Mucosa of descending colon (tissue), 3 donors: ENCODE measurements around the gene FBN1. TPM values are rescaled to one million over a fixed set of nuclear protein-coding genes. Genes with fewer than 3 reads are reported as not detected.

ENCODE experiments used
- ATAC-seq: fragments of 200-7000 bp; cut with Tn5 transposase; one replicate; pipeline ENCODE4 v1.9.1; 2020; ENCODE audit warnings: mild to moderate bottlenecking, moderate library complexity
- DNase-seq, 3 donors: peaks; one replicate each; pipeline ENCODE4 v3.0.0-alpha.2; 2020
- H3K36me3 ChIP-seq: fragments of 200-600 bp; one replicate; pipeline ENCODE4 v1.8.0; 2021; ENCODE audit warnings: low read depth, mild to moderate bottlenecking
- H3K4me1 ChIP-seq: fragments of 200-600 bp; one replicate; pipeline ENCODE4 v1.8.0; 2021; ENCODE audit warnings: low read depth, mild to moderate bottlenecking
- H3K4me3 ChIP-seq: fragments of 200-600 bp; one replicate; pipeline ENCODE4 v1.8.0; 2021; ENCODE audit warnings: mild to moderate bottlenecking
- H3K9me3 ChIP-seq: fragments of 200-600 bp; one replicate; pipeline ENCODE4 v1.8.0; 2021; ENCODE audit warnings: mild to moderate bottlenecking
- CTCF ChIP-seq: fragments of 200-600 bp; IDR thresholded peaks from one replicate; pipeline ENCODE4 v1.8.0; 2022; ENCODE audit warnings: antibody characterized with exemption, mild to moderate bottlenecking
- intact Hi-C, 2 donors: fragments of 100-400 bp; cut with DNase I in 1 of 2; cut with micrococcal nuclease in 1 of 2; formaldehyde crosslinking; loops; one replicate each; pipeline versions ENCODE4 v1.11.0 to v1.11.1; 2022; cut with DNase I, micrococcal nuclease
- total RNA-seq, 3 donors: library from RNA; stranded (reverse); fragmentation: NEBNext Ultra II Directional in 2 of 3; extraction: Animal tissue kit (Norgen Biotek cat#: 25700) in 2 of 3; gene quantifications; one replicate each; pipeline versions ENCODE4 v1.2.1 to v1.2.4, GENCODE V29; 2021 to 2023
- donor health status: DM: no; HTN: no; CAD: no; lungs with moderate emphysema.
- donor health status: DM: no; HTN: no; CAD: no.
- donor health status: DM: no; HTN: yes; CAD: no.

Gene FBN1
- total RNA-seq, 3 donors from 2014 or later: 9.3 to 47.9 (median 35.9) TPM

GRCh38 chr15:48533982-48534381 is 111.5 kb downstream of the FBN1 start:
- Histone ChIP-seq H3K36me3 (no peaks in the 10 kb centered on the region), H3K4me1 (no peaks in the 10 kb centered on the region), H3K4me3 (no peak overlapping the region), H3K9me3 (no peaks in the 10 kb centered on the region)
- no peak for TF ChIP-seq CTCF
- intact Hi-C loops: no loop called here
- ATAC-seq (no peak), DNase-seq (no peak)

GRCh38 chr15:48532946-48533345 is 112.6 kb downstream of the FBN1 start:
- no peaks in the 10 kb centered on the region for H3K4me1 ChIP-seq
- H3K9me3 ChIP-seq: no peaks in the 10 kb centered on the region
- H3K36me3 ChIP-seq: no peaks in the 10 kb centered on the region
- no peak for TF ChIP-seq CTCF
- ATAC-seq (no peak), DNase-seq (no peak)
- intact Hi-C loops: no loop called here
- no peak overlapping the region for H3K4me3 ChIP-seq

GRCh38 chr15:48530528-48530927 is 115.0 kb downstream of the FBN1 start:
- DNase-seq (no peak), ATAC-seq (no peak)
- no peak for TF ChIP-seq CTCF
- Histone ChIP-seq H3K4me1 (no peaks in the 10 kb centered on the region), H3K9me3 (no peaks in the 10 kb centered on the region), H3K4me3 (no peak overlapping the region), H3K36me3 (no peaks in the 10 kb centered on the region)
- intact Hi-C loops: no loop called here

- DNase-seq (no peak), ATAC-seq (no peak)
- Histone ChIP-seq H3K4me1 (no peaks in the 10 kb centered on the region), H3K9me3 (no peaks in the 10 kb centered on the region), H3K36me3 (no peaks in the 10 kb centered on the region), H3K4me3 (no peak overlapping the region)
- no peak for TF ChIP-seq CTCF
- intact Hi-C loops: no loop called here
Observed at GRCh38 chr15:48528921-48529320, 116.6 kb downstream of the FBN1 start.

- no peak for TF ChIP-seq CTCF
- intact Hi-C loops: no loop called here
- no peaks in the 10 kb centered on the region for H3K36me3 ChIP-seq
- no peak overlapping the region for H3K4me3 ChIP-seq
- DNase-seq: no peak
- H3K9me3 ChIP-seq: no peaks in the 10 kb centered on the region
- no peaks in the 10 kb centered on the region for H3K4me1 ChIP-seq
- ATAC-seq: no peak
Observed at GRCh38 chr15:48527517-48527916, 118.0 kb downstream of the FBN1 start.

GRCh38 chr15:48522911-48523310 is 122.6 kb downstream of the FBN1 start:
- no peak for TF ChIP-seq CTCF
- intact Hi-C loops: no loop called here
- DNase-seq (no peak), ATAC-seq (no peak)
- Histone ChIP-seq H3K36me3 (no peaks in the 10 kb centered on the region), H3K4me1 (no peaks in the 10 kb centered on the region), H3K4me3 (no peak overlapping the region), H3K9me3 (no peaks in the 10 kb centered on the region)
